T-helper 17 cell (primary cell): ENCODE measurements around the gene BAG2. TPM values are rescaled to one million over a fixed set of nuclear protein-coding genes. Genes with fewer than 3 reads are reported as not detected.

Source experiments
- ATAC-seq: fragments of 150-1000 bp; cut with Tn5 transposase; 2 replicates; pipeline ENCODE4 v1.10.0; 2021; ENCODE audit warnings: mild to moderate bottlenecking, moderate library complexity
- DNase-seq, 3 donors: peaks; one replicate each; pipeline versions ENCODE4 v3.0.0 to v3.0.0-alpha.2; 2020 to 2021
- H3K9me3 ChIP-seq: one replicate; pipeline ENCODE4 v1.7.0; 2013; ENCODE audit warnings: low read length, mild to moderate bottlenecking; ENCODE audit not compliant: control insufficient read depth, poor library complexity, severe bottlenecking
- H3K27ac Mint-ChIP-seq: one replicate; pipeline ENCODE4 v1.8.0; 2022; ENCODE audit warnings: mild to moderate bottlenecking, moderate library complexity, mixed read lengths
- H3K27me3 Mint-ChIP-seq: one replicate; pipeline ENCODE4 v1.8.0; 2022; ENCODE audit warnings: mixed read lengths
- H3K36me3 Mint-ChIP-seq: one replicate; pipeline ENCODE4 v1.8.0; 2022; ENCODE audit warnings: low read depth, mixed read lengths
- H3K4me1 Mint-ChIP-seq: one replicate; pipeline ENCODE4 v1.8.0; 2022; ENCODE audit warnings: mild to moderate bottlenecking, mixed read lengths
- H3K4me3 Mint-ChIP-seq: one replicate; pipeline ENCODE4 v1.8.0; 2022; ENCODE audit warnings: mild to moderate bottlenecking, moderate library complexity, mixed read lengths
- total RNA-seq, 4 donors: library from RNA in 2 of 4; stranded (reverse) in 2 of 4; gene quantifications; one replicate each; pipeline ENCODE4 v1.2.3 and lab custom pipeline; 2022 to 2026

The BAG2 gene
- total RNA-seq, 2 donors from 2014 or later, result 2.7 to 3.1 TPM

- peak overlapping the region; percentile 3 for H3K4me3 Mint-ChIP-seq
- ATAC-seq (peak; percentile 48), DNase-seq (no peak)
- H3K27me3 Mint-ChIP-seq, result no peaks in the 10 kb centered on the region
- peak overlapping the region; percentile 62 for H3K27ac Mint-ChIP-seq
- H3K9me3 ChIP-seq, result no peaks in the 10 kb centered on the region
- H3K36me3 Mint-ChIP-seq, result peaks cover 3% of the 10 kb centered on the region
- peaks cover 20% of the 10 kb centered on the region for H3K4me1 Mint-ChIP-seq
These were observed 23.9 kb upstream of the BAG2 start for GRCh38 chr6:57147955-57148858.

GRCh38 chr6:57158658-57159057, 13.5 kb upstream of the BAG2 start:
- Mint-ChIP-seq H3K36me3 (peaks cover 2% of the 10 kb centered on the region), H3K4me1 (no peaks in the 10 kb centered on the region), H3K4me3 (no peak overlapping the region), H3K27me3 (no peaks in the 10 kb centered on the region), H3K27ac (no peak overlapping the region)
- ATAC-seq (no peak), DNase-seq (no peak)
- no peaks in the 10 kb centered on the region for H3K9me3 ChIP-seq

GRCh38 chr6:57159127-57159526, 13.0 kb upstream of the BAG2 start:
- DNase-seq, result no peak
- no peaks in the 10 kb centered on the region for H3K4me1 Mint-ChIP-seq
- H3K36me3 Mint-ChIP-seq, result peaks cover 2% of the 10 kb centered on the region
- no peaks in the 10 kb centered on the region for H3K9me3 ChIP-seq
- H3K27me3 Mint-ChIP-seq, result no peaks in the 10 kb centered on the region
- ATAC-seq, result no peak
- H3K27ac Mint-ChIP-seq, result no peak overlapping the region
- no peak overlapping the region for H3K4me3 Mint-ChIP-seq

GRCh38 chr6:57162028-57162427, 10.1 kb upstream of the BAG2 start:
- H3K36me3 Mint-ChIP-seq, result peaks cover 10% of the 10 kb centered on the region
- H3K9me3 ChIP-seq, result peaks cover 4% of the 10 kb centered on the region
- DNase-seq, result no peak
- no peaks in the 10 kb centered on the region for H3K27me3 Mint-ChIP-seq
- H3K4me3 Mint-ChIP-seq, result no peak overlapping the region
- no peak overlapping the region for H3K27ac Mint-ChIP-seq
- no peak for ATAC-seq
- no peaks in the 10 kb centered on the region for H3K4me1 Mint-ChIP-seq

- peaks cover 4% of the 10 kb centered on the region for H3K9me3 ChIP-seq
- DNase-seq (no peak), ATAC-seq (no peak)
- H3K4me1 Mint-ChIP-seq, result peaks cover 2% of the 10 kb centered on the region
- no peak overlapping the region for H3K4me3 Mint-ChIP-seq
- H3K27me3 Mint-ChIP-seq, result no peaks in the 10 kb centered on the region
- H3K27ac Mint-ChIP-seq, result no peak overlapping the region
- H3K36me3 Mint-ChIP-seq, result peaks cover 10% of the 10 kb centered on the region
These were observed 9.6 kb upstream of the BAG2 start for GRCh38 chr6:57162516-57162915.

- H3K4me1 Mint-ChIP-seq, result peaks cover 2% of the 10 kb centered on the region
- peaks cover 4% of the 10 kb centered on the region for H3K9me3 ChIP-seq
- ATAC-seq (no peak), DNase-seq (no peak)
- peaks cover 10% of the 10 kb centered on the region for H3K36me3 Mint-ChIP-seq
- no peak overlapping the region for H3K27ac Mint-ChIP-seq
- no peak overlapping the region for H3K4me3 Mint-ChIP-seq
- H3K27me3 Mint-ChIP-seq, result no peaks in the 10 kb centered on the region
These were observed 8.2 kb upstream of the BAG2 start for GRCh38 chr6:57163956-57164355.

GRCh38 chr6:57165080-57165479, 7.0 kb upstream of the BAG2 start:
- Mint-ChIP-seq H3K4me1 (peaks cover 2% of the 10 kb centered on the region), H3K27ac (no peak overlapping the region), H3K4me3 (no peak overlapping the region), H3K36me3 (peaks cover 10% of the 10 kb centered on the region), H3K27me3 (no peaks in the 10 kb centered on the region)
- ATAC-seq (no peak), DNase-seq (no peak)
- H3K9me3 ChIP-seq, result peaks cover 4% of the 10 kb centered on the region

- H3K4me1 Mint-ChIP-seq, result peaks cover 27% of the 10 kb centered on the region
- ATAC-seq, result no peak
These were observed 1.1 kb downstream of the BAG2 start for GRCh38 chr6:57173056-57173885.

GRCh38 chr6:57173886-57174510, 1.9 kb downstream of the BAG2 start:
- Mint-ChIP-seq H3K27ac (peak overlapping the region; percentile 86), H3K27me3 (no peaks in the 10 kb centered on the region), H3K36me3 (no peaks in the 10 kb centered on the region), H3K4me3 (peak overlapping the region; percentile 92), H3K4me1 (peaks cover 27% of the 10 kb centered on the region)
- ATAC-seq (no peak), DNase-seq (no peak)
- no peaks in the 10 kb centered on the region for H3K9me3 ChIP-seq

More at GRCh38 chr6:57173056-57173885, 1.1 kb downstream of the BAG2 start:
- no peak for DNase-seq
- Mint-ChIP-seq H3K27me3 (no peaks in the 10 kb centered on the region), H3K36me3 (no peaks in the 10 kb centered on the region), H3K4me3 (peak overlapping the region; percentile 92), H3K27ac (peak overlapping the region; percentile 86)
- no peaks in the 10 kb centered on the region for H3K9me3 ChIP-seq

- H3K27ac Mint-ChIP-seq, result no peak overlapping the region
These were observed 2.4 kb downstream of the BAG2 start for GRCh38 chr6:57174511-57174907.

GRCh38 chr6:57177545-57178265, 5.6 kb downstream of the BAG2 start:
- Mint-ChIP-seq H3K4me3 (no peak overlapping the region), H3K4me1 (peaks cover 17% of the 10 kb centered on the region), H3K36me3 (peaks cover 3% of the 10 kb centered on the region), H3K27ac (peak overlapping the region; percentile 60), H3K27me3 (no peaks in the 10 kb centered on the region)
- H3K9me3 ChIP-seq, result no peaks in the 10 kb centered on the region
- ATAC-seq (no peak), DNase-seq (no peak)

More at GRCh38 chr6:57174511-57174907, 2.4 kb downstream of the BAG2 start:
- DNase-seq (no peak), ATAC-seq (no peak)
- no peak overlapping the region for H3K4me3 Mint-ChIP-seq
- H3K4me1 Mint-ChIP-seq, result peaks cover 27% of the 10 kb centered on the region
- H3K27me3 Mint-ChIP-seq, result no peaks in the 10 kb centered on the region
- H3K36me3 Mint-ChIP-seq, result no peaks in the 10 kb centered on the region
- H3K9me3 ChIP-seq, result no peaks in the 10 kb centered on the region

- ATAC-seq (no peak), DNase-seq (no peak)
- H3K4me3 Mint-ChIP-seq, result no peak overlapping the region
- H3K4me1 Mint-ChIP-seq, result peaks cover 7% of the 10 kb centered on the region
- H3K27ac Mint-ChIP-seq, result no peak overlapping the region
- no peaks in the 10 kb centered on the region for H3K9me3 ChIP-seq
- peaks cover 3% of the 10 kb centered on the region for H3K36me3 Mint-ChIP-seq
- H3K27me3 Mint-ChIP-seq, result no peaks in the 10 kb centered on the region
These were observed 8.5 kb downstream of the BAG2 start for GRCh38 chr6:57180596-57180995.
